ENCODE measurements around the gene NUDT19.
A peak's percentile ranks its signal among the peaks of the same experiment; 100 is the strongest.
"Not testable (repeated sequence)": the region's sequence is repeated elsewhere in the genome, so short reads cannot be mapped to it uniquely, and the experiment has no call there.

Gene NUDT19

DNA sequence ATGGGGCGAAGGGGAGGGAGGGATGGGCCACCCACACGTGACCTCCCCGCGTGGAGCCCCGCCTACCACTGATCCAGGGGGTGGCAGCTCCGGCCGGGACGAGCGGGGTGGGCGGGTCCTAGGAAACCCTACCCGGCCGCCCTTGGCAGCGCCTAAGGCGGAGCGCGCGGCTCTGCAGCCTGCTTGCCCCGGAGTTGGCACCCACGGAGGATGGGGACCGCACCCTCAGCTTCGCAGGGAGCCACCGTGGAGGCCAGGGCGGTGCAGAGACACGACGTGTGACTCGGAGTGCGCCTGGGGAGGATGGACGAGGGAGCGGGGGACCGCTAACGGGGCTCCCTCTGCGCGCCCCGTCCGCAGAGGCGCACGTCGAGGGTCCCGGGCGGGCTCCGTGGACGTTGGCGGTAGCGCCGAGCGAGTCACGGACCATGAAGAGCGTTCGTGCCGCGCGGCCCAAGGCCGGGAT is 15.9 kb upstream of the NUDT19 start, which contains the start of gene RGS9BP:
TSS of gene RGS9BP (plus strand) at position 129 of the 466 bp plus-strand sequence. CDS start 416 bp downstream, outside the sequence.
- DNase-seq (ENCODE audit: low spot score), result peak; percentile 95

DNA sequence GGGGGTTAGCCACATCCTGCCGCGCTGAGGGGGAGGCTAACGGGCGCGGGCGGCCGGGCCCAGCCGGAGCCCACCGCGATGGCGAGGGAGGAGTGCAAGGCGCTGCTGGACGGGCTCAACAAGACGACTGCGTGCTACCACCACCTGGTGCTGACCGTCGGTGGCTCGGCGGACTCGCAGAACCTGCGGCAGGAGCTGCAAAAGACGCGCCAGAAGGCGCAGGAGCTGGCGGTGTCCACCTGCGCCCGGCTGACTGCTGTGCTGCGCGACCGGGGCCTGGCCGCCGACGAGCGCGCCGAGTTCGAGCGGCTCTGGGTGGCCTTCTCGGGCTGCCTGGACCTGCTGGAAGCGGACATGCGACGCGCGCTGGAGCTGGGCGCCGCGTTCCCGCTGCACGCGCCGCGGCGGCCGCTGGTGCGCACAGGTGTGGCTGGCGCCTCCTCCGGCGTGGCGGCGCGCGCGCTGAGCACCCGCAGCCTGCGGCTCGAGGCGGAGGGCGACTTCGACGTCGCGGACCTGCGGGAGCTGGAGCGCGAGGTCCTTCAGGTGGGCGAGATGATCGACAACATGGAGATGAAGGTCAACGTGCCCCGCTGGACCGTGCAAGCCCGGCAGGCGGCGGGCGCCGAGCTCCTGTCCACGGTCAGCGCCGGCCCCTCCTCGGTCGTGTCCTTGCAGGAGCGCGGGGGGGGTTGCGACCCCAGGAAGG is 15.3 kb upstream of the NUDT19 start:
- DNase-seq (ENCODE audit: low spot score), result no peak

DNA sequence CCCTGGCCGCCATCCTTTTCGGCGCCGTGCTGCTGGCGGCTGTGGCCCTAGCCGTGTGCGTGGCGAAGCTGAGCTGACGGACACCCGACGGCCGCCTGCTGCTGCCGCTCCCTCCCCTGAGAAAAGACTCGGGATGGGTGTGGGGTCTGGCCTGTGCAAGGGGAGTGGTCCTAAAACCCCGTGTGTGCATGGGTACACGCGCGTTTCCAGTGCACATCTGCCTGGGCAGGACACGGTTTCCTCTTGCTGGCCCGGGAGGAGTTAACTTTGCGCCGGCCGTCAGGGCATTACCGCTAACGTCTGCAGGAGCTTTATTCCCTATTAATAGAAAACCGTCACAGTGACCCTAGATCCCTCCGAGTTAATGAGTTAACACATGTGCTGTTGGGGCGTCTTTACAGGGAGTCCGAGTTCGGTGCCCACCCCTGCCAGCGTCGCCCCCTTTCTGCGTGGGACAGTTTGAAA is 14.7 kb upstream of the NUDT19 start:
- no peak for DNase-seq (ENCODE audit: low spot score)

GRCh38 chr19:32677657-32678056 is 14.0 kb upstream of the NUDT19 start:
- DNase-seq (ENCODE audit: low spot score), result no peak

GRCh38 chr19:32680986-32681385 is 10.6 kb upstream of the NUDT19 start:
- DNase-seq (ENCODE audit: low spot score), result no peak

GRCh38 chr19:32682317-32682716 is 9.3 kb upstream of the NUDT19 start:
- no peak for DNase-seq (ENCODE audit: low spot score)

GRCh38 chr19:32686847-32687475 is 4.7 kb upstream of the NUDT19 start:
- DNase-seq (ENCODE audit: low spot score), result no peak

- no peak for DNase-seq (ENCODE audit: low spot score)
These were observed 3.9 kb upstream of the NUDT19 start for GRCh38 chr19:32687681-32688080.

DNA sequence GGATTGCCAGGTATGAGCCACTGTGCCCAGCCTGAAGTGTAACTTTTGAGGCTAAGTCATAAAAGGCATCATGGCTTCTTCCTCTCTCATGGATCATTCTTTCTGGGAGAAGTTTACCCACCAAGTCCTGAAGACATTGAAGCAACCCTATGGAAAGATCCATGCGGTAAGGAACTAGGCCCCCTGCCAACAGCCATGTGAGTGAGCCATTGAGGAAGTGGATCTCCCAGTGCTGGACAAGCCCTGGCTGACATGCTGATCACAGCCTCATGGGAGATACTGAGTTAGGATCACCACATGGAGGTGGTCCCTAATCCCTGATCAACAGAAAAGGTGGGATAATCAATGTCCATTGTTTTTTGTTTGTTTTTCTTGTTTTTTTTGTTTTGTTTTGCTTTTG is 3.3 kb upstream of the NUDT19 start:
- DNase-seq (ENCODE audit: low spot score), result no peak

GRCh38 chr19:32691952-32692726 is 518 bp downstream of the NUDT19 start:
- DNase-seq (ENCODE audit: low spot score), result peak; percentile 84

DNA sequence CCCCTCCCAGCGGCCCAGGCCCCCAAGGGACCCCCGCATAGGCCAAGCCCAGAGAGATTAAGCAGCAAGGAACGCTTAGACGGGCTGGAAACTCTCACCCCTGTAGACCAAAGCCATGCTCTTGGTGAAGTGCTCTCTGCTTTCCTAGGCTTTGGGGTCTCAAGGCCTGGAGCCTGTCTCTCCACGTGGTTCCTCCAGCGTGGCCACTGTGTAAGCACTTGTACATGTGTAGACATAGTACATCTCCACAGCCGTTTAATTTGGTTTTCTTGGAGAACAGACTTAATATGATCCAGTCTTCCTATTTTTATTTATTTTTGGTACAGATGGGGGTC is 1.1 kb downstream of the NUDT19 start:
- DNase-seq (ENCODE audit: low spot score), result no peak

- DNase-seq (ENCODE audit: low spot score), result not testable (repeated sequence)
These were observed 1.8 kb downstream of the NUDT19 start for GRCh38 chr19:32693151-32694108.

DNA sequence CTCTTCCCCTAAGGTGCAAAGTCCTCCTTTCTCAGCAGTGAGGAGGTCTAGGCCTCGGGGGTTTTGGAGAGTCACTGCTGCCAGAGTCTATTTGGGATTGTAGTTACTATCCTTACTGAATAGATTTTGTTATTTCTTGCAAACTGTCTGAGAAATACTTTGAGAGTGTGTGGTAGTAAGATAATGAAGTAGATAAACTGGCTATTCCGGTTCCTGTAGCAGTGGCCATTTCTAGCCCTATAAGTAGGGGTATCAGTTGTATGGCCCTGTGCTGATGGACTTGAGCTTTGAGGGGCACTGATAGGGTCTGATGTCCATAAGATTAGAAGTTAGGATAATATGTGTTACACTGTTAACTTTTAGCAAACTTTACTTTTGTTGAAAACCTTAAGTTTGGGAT is 2.7 kb downstream of the NUDT19 start:
- not testable (repeated sequence) for DNase-seq (ENCODE audit: low spot score)

DNA sequence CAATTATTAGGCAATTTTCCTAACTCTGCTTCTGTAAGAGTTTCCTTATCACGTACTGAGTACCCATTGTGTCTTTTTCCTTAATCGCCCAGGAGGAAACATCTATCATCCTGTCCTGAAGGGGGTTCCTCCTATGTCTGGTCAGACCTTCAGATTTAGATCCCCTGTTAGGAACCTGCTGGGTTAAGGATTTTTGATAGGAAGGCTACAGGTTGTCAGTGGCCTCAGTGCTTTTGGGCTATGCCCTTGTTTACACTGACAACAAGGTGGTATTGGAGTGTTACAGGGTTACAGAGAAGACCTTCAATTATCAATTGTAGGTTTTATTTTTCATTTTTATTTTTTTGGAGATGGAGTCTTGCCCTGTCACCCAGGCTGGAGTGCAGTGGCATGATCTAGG is 3.2 kb downstream of the NUDT19 start:
- DNase-seq (ENCODE audit: low spot score), result not testable (repeated sequence)

- DNase-seq (ENCODE audit: low spot score), result not testable (repeated sequence)
These were observed 3.9 kb downstream of the NUDT19 start for GRCh38 chr19:32695506-32695905.

GRCh38 chr19:32696771-32697170 is 5.2 kb downstream of the NUDT19 start:
- not testable (repeated sequence) for DNase-seq (ENCODE audit: low spot score)

DNA sequence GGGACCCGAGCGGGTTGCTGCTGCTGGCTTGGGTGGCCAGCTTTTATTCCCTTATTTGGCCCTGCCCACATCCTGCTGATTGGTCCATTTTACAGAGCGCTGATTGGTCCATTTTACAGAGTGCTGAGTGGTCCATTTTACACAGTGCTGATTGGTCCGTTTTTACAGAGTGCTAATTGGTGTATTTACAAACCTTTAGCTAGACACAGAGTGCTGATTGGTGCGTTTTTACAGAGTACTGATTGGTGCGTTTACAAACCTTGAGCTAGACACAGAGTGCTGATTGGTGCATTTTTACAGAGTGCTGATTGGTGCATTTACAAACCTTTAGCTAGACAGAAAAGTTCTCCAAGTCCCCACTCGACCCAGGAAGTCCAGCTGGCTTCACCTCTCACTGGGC is 8.5 kb downstream of the NUDT19 start:
- DNase-seq (ENCODE audit: low spot score), result not testable (repeated sequence)

GRCh38 chr19:32702010-32702409 is 10.4 kb downstream of the NUDT19 start:
- no peak for DNase-seq (ENCODE audit: low spot score)

DNA sequence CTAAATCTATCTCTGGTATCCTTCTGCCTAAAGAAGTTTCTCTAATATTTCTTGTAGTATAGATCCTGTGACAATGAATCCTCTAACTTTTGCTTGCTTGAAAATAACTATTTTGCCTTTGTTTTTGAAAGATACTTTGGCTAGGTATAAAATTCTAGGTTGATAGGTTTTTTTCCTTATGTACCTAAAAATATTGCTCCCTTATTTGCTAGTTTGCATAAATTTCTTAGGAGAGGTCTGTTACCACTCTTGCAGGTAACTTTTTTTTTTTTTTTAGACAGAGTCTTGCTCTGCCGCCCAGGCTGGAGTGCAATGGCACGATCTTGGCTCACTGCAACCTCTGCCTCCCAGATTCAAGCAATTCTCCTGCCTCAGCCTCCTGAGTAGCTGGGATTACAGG is 12.4 kb downstream of the NUDT19 start:
- not testable (repeated sequence) for DNase-seq (ENCODE audit: low spot score)

DNA sequence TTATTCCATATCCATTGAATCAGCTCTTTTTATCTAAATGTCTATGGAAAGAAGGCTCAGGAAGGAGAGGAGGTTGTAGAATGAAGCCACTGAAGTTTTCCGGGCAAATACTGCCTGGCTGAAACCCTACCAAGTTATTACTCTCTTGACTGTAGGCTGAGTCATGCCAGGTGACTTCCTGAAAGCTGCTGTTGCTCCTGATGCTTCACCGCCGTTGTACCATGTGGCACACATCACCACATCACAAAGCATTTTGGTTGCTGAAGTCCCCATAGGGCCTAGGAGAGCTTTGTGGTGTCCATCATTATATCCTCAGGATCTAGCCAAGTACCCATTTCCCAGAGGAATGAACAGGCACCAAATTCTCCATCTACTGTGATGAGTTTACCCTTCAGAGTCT is 16.8 kb downstream of the NUDT19 start:
- no peak for DNase-seq (ENCODE audit: low spot score)

DNA sequence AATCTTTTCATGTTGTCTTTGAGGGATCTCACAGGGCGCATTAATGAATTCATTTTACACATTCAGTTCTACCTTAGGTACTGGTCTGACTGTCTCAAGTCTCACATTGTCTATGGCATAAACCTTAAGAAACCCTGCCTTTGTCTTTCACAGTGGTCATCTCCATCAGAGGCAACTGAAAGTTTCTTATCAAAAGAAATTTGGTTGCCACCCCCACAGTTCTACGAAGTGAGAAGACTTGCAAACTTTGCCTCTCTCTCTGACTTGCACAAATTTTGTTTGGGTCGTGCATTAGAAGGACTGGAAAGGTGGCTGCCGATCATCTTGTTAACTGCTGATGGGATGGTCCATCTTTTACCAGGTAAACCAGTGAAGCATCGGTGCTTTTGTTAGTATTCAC is 17.4 kb downstream of the NUDT19 start:
- no peak for DNase-seq (ENCODE audit: low spot score)

GRCh38 chr19:32711747-32712146 is 20.1 kb downstream of the NUDT19 start:
- DNase-seq (ENCODE audit: low spot score), result no peak
